Aorta (tissue), 5 donors: ENCODE measurements around the gene SFI1. TPM values are rescaled to one million over a fixed set of nuclear protein-coding genes. Genes with fewer than 3 reads are reported as not detected.
"Not testable (repeated sequence)": the region's sequence is repeated elsewhere in the genome, so short reads cannot be mapped to it uniquely, and the experiment has no call there.

Experiments used
- ATAC-seq: fragments of 200-7000 bp; cut with Tn5 transposase; one replicate; pipeline ENCODE4 v1.9.1; 2022; ENCODE audit warnings: moderate library complexity; ENCODE audit not compliant: low FRiP score
- DNase-seq, 2 donors: peaks; one replicate each; pipeline ENCODE4 v3.0.0-alpha.2; 2020
- H3K27ac ChIP-seq, 2 donors: one replicate each; pipeline ENCODE4 v1.5.1; 2013; ENCODE audit warnings: low read length in 2 of 2, mild to moderate bottlenecking in 2 of 2, moderate library complexity in 2 of 2, control low read depth in 1 of 2, inconsistent platforms in 1 of 2, low read depth in 1 of 2
- H3K27me3 ChIP-seq, 2 donors: one replicate each; pipeline ENCODE4 v1.6.1; 2013; ENCODE audit warnings: control low read depth in 1 of 2, low read length in 1 of 2, mild to moderate bottlenecking in 1 of 2, moderate library complexity in 1 of 2; ENCODE audit not compliant: insufficient read depth in 2 of 2, control insufficient read depth in 1 of 2
- H3K36me3 ChIP-seq, 2 donors: one replicate each; pipeline ENCODE4 v1.6.1; 2013; ENCODE audit warnings: control low read depth in 1 of 2, low read length in 1 of 2, mild to moderate bottlenecking in 1 of 2; ENCODE audit not compliant: insufficient read depth in 2 of 2, control insufficient read depth in 1 of 2
- H3K4me1 ChIP-seq, 2 donors: one replicate each; pipeline ENCODE4 v1.6.1; 2013; ENCODE audit warnings: low read length in 2 of 2, control low read depth in 1 of 2, mild to moderate bottlenecking in 1 of 2, moderate library complexity in 1 of 2; ENCODE audit not compliant: insufficient read depth in 2 of 2, control insufficient read depth in 1 of 2
- H3K4me3 ChIP-seq, 2 donors: one replicate each; pipeline ENCODE4 v1.5.1; 2013; ENCODE audit warnings: low read length in 2 of 2, control low read depth in 1 of 2, mild to moderate bottlenecking in 1 of 2
- H3K9me3 ChIP-seq: one replicate; pipeline ENCODE4 v1.6.1; 2013; ENCODE audit warnings: mild to moderate bottlenecking, low read length; ENCODE audit not compliant: control insufficient read depth
- WGBS, 2 donors: extraction: QIAGEN DNeasy Blood & Tissue Kit; methylation state at CpG; one replicate each; pipeline ENCODE4 v1.1.7; 2013; 5-methylcytosine and 5-hydroxymethylcytosine counted together
- intact Hi-C, 2 donors: fragments of 100-400 bp; cut with DNase I; formaldehyde crosslinking; loops; one replicate each; pipeline versions ENCODE4 v1.14.2 to v1.15.0; 2022
- polyA plus RNA-seq, 2 donors: library from polyadenylated mRNA; stranded (reverse); fragments of 200-250 nt; gene quantifications; one replicate each; pipeline ENCODE4 v1.2.3, GENCODE V29; 2013
- total RNA-seq, 2 donors: library from RNA; stranded (reverse); fragmentation: NEBNext Ultra II Directional; extraction: Animal tissue kit (Norgen Biotek cat#: 25700); gene quantifications; one replicate each; pipeline ENCODE4 v1.2.1, GENCODE V29; 2021
- donor health status: healthy with polysubstance abuse.
- donor health status: Bipolar disorder and iron deficiency.
- donor health status: DM: no; HTN: no; CAD: no.
- donor health status: DM: no; HTN: no; CAD: no.
- donor health status: DM: yes; HTN: yes; CAD: no.

The SFI1 gene
- total and polyA plus RNA-seq, 4 donors, result 17.5 to 116 (median 38.0) TPM

GRCh38 chr22:31586137-31586920, 90.0 kb downstream of the SFI1 start:
- Histone ChIP-seq H3K9me3 (no peaks in the 10 kb centered on the region), H3K4me1 (no peaks in the 10 kb centered on the region), H3K27me3 (no peaks in the 10 kb centered on the region), H3K4me3 (no peak overlapping the region), H3K27ac (no peak overlapping the region), H3K36me3 (no peaks in the 10 kb centered on the region)
- DNase-seq (no peak), ATAC-seq (peak; percentile 70)
- intact Hi-C loops, result no loop called here
- 71 to 78% methylated on average over 7 of the region's 7 CpGs for WGBS, 2 donors

- no peak overlapping the region for H3K4me3 ChIP-seq
- no peaks in the 10 kb centered on the region for H3K36me3 ChIP-seq
- no peaks in the 10 kb centered on the region for H3K4me1 ChIP-seq
- H3K27me3 ChIP-seq, result no peaks in the 10 kb centered on the region
- no peak for ATAC-seq
- intact Hi-C loops, result no loop called here
- WGBS, 2 donors, result 88 to 91% methylated on average over 6 of the region's 6 CpGs
- H3K9me3 ChIP-seq, result no peaks in the 10 kb centered on the region
- DNase-seq, result no peak
- no peak overlapping the region for H3K27ac ChIP-seq
Measured at GRCh38 chr22:31588970-31589675, 92.8 kb downstream of the SFI1 start.

- 88% methylated on average over 1 of the region's 2 CpGs; no CpG with 5 or more reads in 1 of the 2 donors for WGBS, 2 donors
- intact Hi-C loops, H3K9me3 ChIP-seq, DNase-seq, H3K4me1 ChIP-seq, H3K4me3 ChIP-seq, ATAC-seq, H3K27me3 ChIP-seq, H3K27ac ChIP-seq, H3K36me3 ChIP-seq: not testable (repeated sequence)
Measured at GRCh38 chr22:31590161-31590560, 93.8 kb downstream of the SFI1 start.

- 88 to 94% methylated on average over 2 of the region's 2 CpGs for WGBS, 2 donors
- no peak overlapping the region for H3K4me3 ChIP-seq
- intact Hi-C loops, result no loop called here
- no peaks in the 10 kb centered on the region for H3K36me3 ChIP-seq
- no peaks in the 10 kb centered on the region for H3K27me3 ChIP-seq
- no peak overlapping the region for H3K27ac ChIP-seq
- ATAC-seq (no peak), DNase-seq (no peak)
- H3K9me3 ChIP-seq, result no peaks in the 10 kb centered on the region
- no peaks in the 10 kb centered on the region for H3K4me1 ChIP-seq
Measured at GRCh38 chr22:31595271-31595670, 98.9 kb downstream of the SFI1 start.

GRCh38 chr22:31602259-31602952, 106.1 kb downstream of the SFI1 start:
- peak overlapping the region in 1 of 2 donors; percentile 60 for H3K27ac ChIP-seq
- H3K36me3 ChIP-seq, result no peaks in the 10 kb centered on the region
- no peaks in the 10 kb centered on the region for H3K27me3 ChIP-seq
- peak in 1 of 2 donors; percentile 65 for DNase-seq
- intact Hi-C loops, result loop anchor here in 1 of 2 donors (1.0 kb wide), 1 partner anchor 28 kb away; no protein-coding TSS in a partner anchor
- ATAC-seq, result peak; percentile 56
- no peaks in the 10 kb centered on the region for H3K4me1 ChIP-seq
- no peaks in the 10 kb centered on the region for H3K9me3 ChIP-seq
- H3K4me3 ChIP-seq, result no peak overlapping the region
- 34 to 36% methylated on average over 11 of the region's 11 CpGs for WGBS, 2 donors

GRCh38 chr22:31603081-31603525, 106.8 kb downstream of the SFI1 start:
- H3K4me1 ChIP-seq, result no peaks in the 10 kb centered on the region
- H3K27ac ChIP-seq, result peak overlapping the region in 1 of 2 donors; percentile 55
- ATAC-seq (no peak), DNase-seq (peak in 1 of 2 donors; percentile 32)
- no peaks in the 10 kb centered on the region for H3K9me3 ChIP-seq
- 83 to 88% methylated on average over 10 of the region's 10 CpGs for WGBS, 2 donors
- H3K4me3 ChIP-seq, result no peak overlapping the region
- intact Hi-C loops, result no loop called here
- H3K36me3 ChIP-seq, result no peaks in the 10 kb centered on the region
- no peaks in the 10 kb centered on the region for H3K27me3 ChIP-seq

- Histone ChIP-seq H3K36me3 (no peaks in the 10 kb centered on the region), H3K9me3 (no peaks in the 10 kb centered on the region), H3K27me3 (no peaks in the 10 kb centered on the region), H3K4me3 (no peak overlapping the region), H3K4me1 (no peaks in the 10 kb centered on the region), H3K27ac (no peak overlapping the region)
- whole genome bisulfite sequencing, 2 donors, result 88 to 91% methylated on average over 5 of the region's 5 CpGs
- intact Hi-C loops, result no loop called here
- ATAC-seq, result no peak
- peak in 1 of 2 donors; percentile 45 for DNase-seq
Measured at GRCh38 chr22:31603574-31603973, 107.2 kb downstream of the SFI1 start.

- DNase-seq, result peak in 1 of 2 donors; percentile 65
- intact Hi-C loops, result no loop called here
- Histone ChIP-seq H3K9me3 (no peaks in the 10 kb centered on the region), H3K4me1 (no peaks in the 10 kb centered on the region), H3K4me3 (no peak overlapping the region), H3K36me3 (no peaks in the 10 kb centered on the region), H3K27me3 (no peaks in the 10 kb centered on the region), H3K27ac (no peak overlapping the region)
- WGBS, 2 donors, result 95 to 96% methylated on average over 14 of the region's 14 CpGs
- ATAC-seq, result no peak
Measured at GRCh38 chr22:31604137-31604705, 107.9 kb downstream of the SFI1 start.
